ENCODE data around the gene MGAT3. TPM values are rescaled to one million over a fixed set of nuclear protein-coding genes. Genes with fewer than 3 reads are reported as not detected.

MGAT3 gene
- total RNA-seq, 1 experiment from 2014 or later: 0.57 TPM

- intact Hi-C loops (cut with micrococcal nuclease; ENCODE audit: unreplicated experiment) (no loop called here), in situ Hi-C loops (cut with HindIII; ENCODE audit: low pct_unique_long_range_greater_than_20kb, low sequenced_read_pairs) (no loop called here)
- no TSS peak for BruUV-seq (replicated peaks)
- no peaks in the 10 kb centered on the region for H3K4me1 ChIP-seq (ENCODE audit: control insufficient read depth, insufficient read depth, low read length)
- TF ChIP-seq REST (IDR thresholded peaks at IDR 0.05; ENCODE audit: insufficient read depth in 1 of 2, low read depth in 2 of 2, low read length in 1 of 2) (no peak), SIN3A (IDR thresholded peaks at IDR 0.05; ENCODE audit: borderline replicate concordance, insufficient read depth, low read depth, low read length) (no peak), POLR2AphosphoS5 (IDR thresholded peaks at IDR 0.05; ENCODE audit: low read depth, low read length) (no peak), CTCF (IDR thresholded peaks at IDR 0.05) (no peak), TCF7L2 (IDR thresholded peaks at IDR 0.05; ENCODE audit: low read depth, low read length) (no peak)
- no peak overlapping the region for H3K27ac ChIP-seq (ENCODE audit: low read length)
- H3K4me3 ChIP-seq (ENCODE audit: low read depth in 2 of 2, low read length in 2 of 2): no peak overlapping the region
- no peaks in the 10 kb centered on the region for H3K27me3 ChIP-seq (ENCODE audit: control insufficient read depth, insufficient read depth, low read length)
- no peak for DNase-seq (ENCODE audit: low read depth, low spot score)
- H3K36me3 ChIP-seq (ENCODE audit: control insufficient read depth, insufficient read depth, low read length): no peaks in the 10 kb centered on the region
- ChIA-PET POLR2A (interaction anchor here (0.6 kb wide), 1 partner anchor 649 kb away, joined by 6 read pairs; no protein-coding TSS in a partner anchor), CTCF (no interaction called here)
- H3K9me3 ChIP-seq (ENCODE audit: control insufficient read depth, insufficient read depth, low read depth, low read length): no peaks in the 10 kb centered on the region
- no peak for ATAC-seq
These were observed 4.1 kb upstream of the MGAT3 start for GRCh38 chr22:39452740-39453040.

- TF ChIP-seq CTCF (IDR thresholded peaks at IDR 0.05) (no peak), SIN3A (IDR thresholded peaks at IDR 0.05; ENCODE audit: borderline replicate concordance, insufficient read depth, low read depth, low read length) (no peak), POLR2AphosphoS5 (IDR thresholded peaks at IDR 0.05; ENCODE audit: low read depth, low read length) (no peak), REST (IDR thresholded peaks at IDR 0.05; ENCODE audit: insufficient read depth in 1 of 2, low read depth in 2 of 2, low read length in 1 of 2) (no peak), TCF7L2 (IDR thresholded peaks at IDR 0.05; ENCODE audit: low read depth, low read length) (no peak)
- no peaks in the 10 kb centered on the region for H3K27me3 ChIP-seq (ENCODE audit: control insufficient read depth, insufficient read depth, low read length)
- H3K36me3 ChIP-seq (ENCODE audit: control insufficient read depth, insufficient read depth, low read length): no peaks in the 10 kb centered on the region
- no peaks in the 10 kb centered on the region for H3K9me3 ChIP-seq (ENCODE audit: control insufficient read depth, insufficient read depth, low read depth, low read length)
- intact Hi-C loops (cut with micrococcal nuclease; ENCODE audit: unreplicated experiment) (no loop called here), in situ Hi-C loops (cut with HindIII; ENCODE audit: low pct_unique_long_range_greater_than_20kb, low sequenced_read_pairs) (no loop called here)
- no peak overlapping the region for H3K4me3 ChIP-seq (ENCODE audit: low read depth in 2 of 2, low read length in 2 of 2)
- POLR2A ChIA-PET: no interaction called here
- BruUV-seq (replicated peaks): no TSS peak
- ATAC-seq (no peak), DNase-seq (ENCODE audit: low read depth, low spot score) (no peak)
- H3K27ac ChIP-seq (ENCODE audit: low read length): no peak overlapping the region
- H3K4me1 ChIP-seq (ENCODE audit: control insufficient read depth, insufficient read depth, low read length): no peaks in the 10 kb centered on the region
- CTCF ChIA-PET: no interaction called here
These were observed 2.9 kb upstream of the MGAT3 start for GRCh38 chr22:39453765-39454378.
